ENCODE results near the gene MAGEB17.
"Not testable (repeated sequence)": the region's sequence is repeated elsewhere in the genome, so short reads cannot be mapped to it uniquely, and the experiment has no call there.

Gene MAGEB17, protein sequence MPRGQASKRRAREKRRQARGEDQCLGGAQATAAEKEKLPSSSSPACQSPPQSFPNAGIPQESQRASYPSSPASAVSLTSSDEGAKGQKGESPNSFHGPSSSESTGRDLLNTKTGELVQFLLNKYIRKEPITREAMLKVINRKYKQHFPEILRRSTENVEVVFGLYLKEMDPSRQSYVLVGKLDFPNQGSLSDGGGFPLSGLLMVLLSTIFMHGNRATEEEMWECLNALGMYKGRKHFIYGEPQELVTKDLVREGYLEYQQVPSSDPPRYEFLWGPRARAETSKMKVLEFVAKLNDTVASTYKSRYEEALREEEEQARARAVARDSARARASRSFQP

DNA sequence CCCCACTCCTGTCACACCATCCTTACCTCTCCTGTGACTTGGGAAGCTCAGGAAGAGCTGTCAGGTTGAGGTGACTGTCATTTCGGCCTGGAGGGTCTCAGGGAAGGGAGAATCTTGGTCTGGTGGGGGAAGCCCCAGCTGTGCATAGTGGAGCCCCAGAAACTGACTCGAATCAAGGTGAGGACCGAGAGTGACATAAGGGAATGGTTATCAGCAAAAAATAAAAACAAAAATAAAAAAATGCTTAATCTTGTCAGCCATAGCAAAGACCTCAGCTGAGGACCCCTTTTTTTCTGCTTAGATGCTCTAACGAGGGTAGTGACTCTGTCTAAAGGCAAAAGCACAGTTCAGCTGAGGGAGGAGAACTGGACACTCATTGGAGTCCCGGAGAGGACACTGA, at the start of gene MAGEB17:
Gene MAGEB17 (plus strand): TSS at position 301 of the 400 bp plus-strand sequence. CDS start 2,902 bp downstream, outside the sequence.
- DNase-seq = no peak

DNA sequence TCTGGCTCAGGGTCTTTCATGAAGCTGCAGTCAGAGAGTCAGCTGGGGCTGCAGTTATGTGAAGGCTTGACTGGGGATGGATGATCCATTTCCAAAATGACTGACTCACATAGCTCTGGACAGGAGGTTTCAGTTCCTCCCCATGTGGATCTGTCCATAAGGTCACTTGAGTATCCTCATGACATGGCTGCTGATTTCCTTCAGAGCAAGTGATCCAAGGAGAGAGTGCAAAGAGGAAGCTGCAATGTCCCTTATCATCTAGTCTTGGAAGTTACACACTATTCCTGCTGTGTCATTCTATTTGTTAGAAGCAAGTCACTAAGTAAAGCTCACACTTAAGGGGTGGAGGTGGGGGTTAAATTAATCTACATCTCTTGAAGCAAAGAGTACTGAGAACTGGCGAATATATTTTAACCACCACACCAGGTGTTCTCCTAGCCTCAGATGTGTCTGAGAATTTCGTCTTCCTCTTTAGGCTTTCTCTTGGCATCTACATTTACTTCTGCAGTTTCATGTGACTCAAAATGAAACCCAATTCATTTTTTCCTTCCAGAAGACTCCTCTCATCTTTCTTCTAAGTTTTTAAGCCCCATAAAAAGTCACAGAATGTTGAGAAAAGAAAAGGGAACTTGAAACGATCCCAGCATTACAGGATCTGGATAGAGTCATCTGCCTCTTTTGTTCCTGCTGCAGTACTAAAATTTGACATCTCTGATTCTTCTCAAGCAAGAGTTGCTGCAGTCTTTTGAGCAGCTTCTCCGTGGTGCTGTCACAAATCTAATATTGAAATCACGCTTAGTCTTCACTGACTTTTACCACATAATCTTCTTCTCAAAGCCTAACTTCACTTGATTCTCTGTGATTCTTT, 47.7 kb upstream of the MAGEB17 start:
- no peak for DNase-seq

DNA sequence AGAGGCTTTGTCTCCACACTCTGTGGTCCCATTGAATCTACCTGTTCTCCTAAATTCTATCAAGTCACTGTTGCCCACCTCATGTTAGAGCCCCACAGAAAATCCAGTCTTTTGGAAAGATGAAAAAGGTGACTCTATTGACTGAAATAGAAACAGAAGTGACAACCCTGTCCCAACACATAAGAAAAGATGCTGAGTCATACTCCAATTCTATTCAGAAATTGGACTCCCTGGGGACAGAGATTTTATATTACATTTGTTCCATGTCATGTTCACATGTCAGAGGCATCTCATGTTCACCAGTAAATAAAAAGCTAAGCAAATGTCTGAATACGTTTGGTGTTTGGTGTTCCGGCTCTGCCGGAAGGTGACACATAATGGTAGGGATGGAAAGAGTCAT, 46.9 kb upstream of the MAGEB17 start:
- DNase-seq = no peak

DNA sequence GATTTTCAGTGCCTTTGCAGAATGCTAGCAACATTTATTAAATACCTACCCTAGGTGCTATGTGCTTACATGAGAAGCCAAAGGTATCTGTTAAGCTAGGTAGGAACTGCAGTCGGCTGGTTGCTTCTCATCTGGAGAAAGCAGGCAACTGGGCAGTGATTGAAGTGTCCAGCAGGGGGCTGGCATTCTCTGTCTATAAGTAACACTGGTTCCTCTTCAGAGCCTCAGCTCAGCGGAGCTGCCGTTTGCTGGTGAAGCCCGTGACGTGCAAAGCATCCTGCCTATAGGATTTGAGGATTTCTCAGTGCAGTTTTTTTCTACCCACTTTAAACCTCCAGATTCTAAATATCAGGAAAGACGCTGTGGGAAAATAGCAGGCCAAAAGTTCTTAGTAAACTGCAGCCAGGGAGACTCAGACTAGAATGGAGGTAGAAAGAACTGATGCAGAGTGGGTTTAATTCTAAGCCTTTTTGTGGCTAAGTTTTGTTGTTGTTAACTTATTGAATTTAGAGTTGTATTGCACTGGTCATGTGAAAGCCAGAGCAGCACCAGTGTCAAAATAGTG, 44.0 kb upstream of the MAGEB17 start, which contains the start of gene GRPR:
Gene GRPR (plus strand): TSS at position 344 of the 565 bp plus-strand sequence. CDS start 389 bp downstream, outside the sequence.
- peak; percentile 75 for DNase-seq

DNA sequence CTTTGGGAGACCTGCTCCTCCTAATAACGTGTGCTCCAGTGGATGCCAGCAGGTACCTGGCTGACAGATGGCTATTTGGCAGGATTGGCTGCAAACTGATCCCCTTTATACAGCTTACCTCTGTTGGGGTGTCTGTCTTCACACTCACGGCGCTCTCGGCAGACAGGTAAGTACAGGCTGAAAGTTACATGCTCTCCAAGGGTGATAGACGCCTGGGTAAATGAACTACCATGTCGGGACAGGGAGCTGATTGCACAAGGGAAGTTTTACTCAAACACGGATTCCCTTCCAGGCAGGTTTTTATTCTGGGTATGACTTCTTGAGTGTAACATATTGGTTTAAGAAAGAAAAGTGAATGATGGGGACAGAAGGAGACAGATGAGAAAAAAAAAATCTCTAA, 43.1 kb upstream of the MAGEB17 start:
- no peak for DNase-seq

DNA sequence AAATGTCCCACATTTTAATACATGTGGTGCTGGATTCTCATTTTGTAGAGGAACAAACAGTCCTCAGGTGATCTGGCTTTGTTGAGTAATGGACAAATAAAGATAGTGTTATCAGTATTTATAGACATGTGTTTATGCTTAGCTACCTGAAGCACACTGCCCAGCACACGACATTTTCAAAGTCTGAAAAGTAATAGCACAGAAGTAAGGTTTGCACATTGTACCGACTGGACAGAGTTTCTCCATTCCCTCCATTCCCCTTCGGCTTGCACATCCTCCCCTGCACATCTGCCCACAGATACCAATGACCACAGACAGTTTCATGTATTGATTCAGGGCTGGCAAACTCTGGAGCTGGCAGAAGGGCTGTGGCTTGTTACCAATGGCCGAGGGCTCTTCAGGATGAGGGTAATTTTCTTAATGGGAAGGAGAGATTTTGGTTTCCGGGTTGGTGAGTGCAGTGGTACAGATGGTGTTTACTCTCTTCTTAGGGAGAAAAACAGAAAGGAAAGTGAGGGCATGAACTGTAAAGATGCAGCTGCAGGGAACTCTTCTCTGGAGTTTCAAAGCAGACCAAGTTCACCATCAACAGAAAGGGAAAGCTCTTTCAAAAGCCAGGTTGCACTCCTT, 41.6 kb upstream of the MAGEB17 start:
- DNase-seq = no peak

DNA sequence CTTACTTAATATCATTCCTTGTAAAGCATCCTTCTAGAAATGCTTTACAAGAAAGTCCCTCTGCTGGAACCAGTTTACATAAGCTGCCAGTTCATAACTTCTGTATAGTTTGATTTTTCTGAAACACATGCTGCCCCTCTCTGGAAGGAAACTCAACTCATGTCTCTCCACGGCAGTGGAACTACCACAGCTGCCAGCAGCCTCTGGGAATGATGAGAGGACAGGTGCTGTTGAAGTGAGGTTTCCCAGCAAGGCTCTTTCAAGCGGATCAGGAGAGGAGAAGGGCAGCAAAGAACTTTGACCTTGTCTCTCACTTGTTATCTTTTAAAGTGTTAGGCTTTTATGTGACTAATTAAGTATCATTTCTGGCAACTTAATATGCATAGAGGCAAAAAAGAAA, 36.6 kb upstream of the MAGEB17 start:
- no peak for DNase-seq

DNA sequence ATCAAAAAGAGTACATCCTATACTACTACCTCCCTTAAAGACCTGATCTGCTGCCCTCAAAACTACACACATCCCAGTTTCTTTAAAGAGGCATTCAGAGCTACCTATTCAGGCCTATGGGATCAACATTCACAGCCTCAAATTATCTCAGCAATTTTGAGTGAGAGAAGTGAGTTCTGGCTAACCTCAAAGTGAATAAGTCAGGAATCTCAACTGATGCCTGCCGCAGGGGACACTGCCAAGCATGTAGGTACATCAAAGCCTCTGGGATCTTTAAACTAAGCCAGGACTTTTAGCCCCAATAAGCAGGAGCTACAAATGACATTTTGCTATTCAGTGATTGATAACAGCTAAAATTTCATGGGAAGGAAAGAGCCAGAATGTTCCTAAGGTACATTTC, 32.3 kb upstream of the MAGEB17 start:
- DNase-seq = no peak

DNA sequence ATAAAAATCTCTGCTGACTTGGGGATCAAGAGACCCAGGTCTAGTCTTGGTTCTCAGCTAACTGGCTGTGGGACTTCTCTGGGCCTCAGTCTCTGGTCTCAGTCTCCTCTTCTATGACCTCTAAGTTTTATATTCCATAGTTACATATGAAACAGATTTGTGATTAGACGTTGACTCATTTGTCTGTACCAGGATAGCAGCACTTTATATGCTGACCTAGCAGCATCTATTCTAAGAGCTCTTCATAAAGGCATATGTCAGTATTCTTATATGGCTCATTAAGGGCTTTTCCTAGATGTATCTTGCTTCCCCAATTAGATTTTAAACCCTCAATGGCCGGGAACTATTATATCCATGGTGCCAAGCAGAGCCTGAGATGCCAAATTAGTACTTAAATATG, 31.2 kb upstream of the MAGEB17 start:
- no peak for DNase-seq

DNA sequence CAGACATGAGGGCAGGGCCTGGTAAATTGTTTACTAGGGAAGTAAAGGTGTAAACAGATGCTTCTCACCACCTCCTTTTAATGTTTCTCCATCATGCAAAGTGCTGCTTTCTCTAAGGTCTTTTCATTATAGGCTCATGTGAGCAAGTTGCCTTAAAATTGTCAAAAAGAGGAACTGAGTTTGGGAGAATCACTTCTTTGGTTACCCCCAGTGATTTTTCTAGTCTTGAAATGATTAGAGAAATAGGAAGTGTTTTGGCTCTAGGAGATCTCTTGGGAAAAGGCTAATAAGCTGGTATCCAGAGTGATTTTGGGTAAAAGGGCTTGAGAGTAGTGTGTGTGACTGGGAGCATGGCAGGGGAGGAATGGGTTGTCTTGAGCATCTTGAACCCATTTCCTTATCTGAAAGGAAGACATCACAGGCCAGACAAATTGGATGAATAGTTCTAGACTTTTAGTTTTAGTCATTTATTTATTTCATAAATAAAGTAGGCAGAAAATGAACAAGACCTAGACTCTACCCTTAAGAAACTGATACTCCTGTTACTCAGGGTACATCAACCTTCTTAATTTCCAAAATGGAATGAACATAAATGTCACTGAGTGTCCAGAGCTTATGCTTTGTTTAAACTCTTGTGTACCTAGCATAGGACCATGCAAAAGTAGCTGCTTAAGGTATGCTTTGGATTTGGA, 29.7 kb upstream of the MAGEB17 start:
- no peak for DNase-seq

DNA sequence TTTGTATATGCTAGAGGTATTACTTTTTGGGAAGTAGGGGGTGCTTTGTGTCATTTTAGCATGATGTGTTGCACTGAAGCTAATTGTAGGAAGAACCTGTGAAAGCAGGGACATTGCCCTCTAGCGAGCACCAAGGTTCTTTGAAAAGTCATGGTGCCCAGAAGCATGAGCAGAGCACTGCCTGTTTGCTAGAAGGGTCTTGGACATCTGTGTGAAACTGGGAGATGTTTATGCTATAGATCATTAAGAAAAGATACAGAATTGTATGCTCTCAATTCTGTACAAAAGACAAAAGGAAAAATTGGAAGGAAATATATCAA, 29.2 kb upstream of the MAGEB17 start:
- no peak for DNase-seq

DNA sequence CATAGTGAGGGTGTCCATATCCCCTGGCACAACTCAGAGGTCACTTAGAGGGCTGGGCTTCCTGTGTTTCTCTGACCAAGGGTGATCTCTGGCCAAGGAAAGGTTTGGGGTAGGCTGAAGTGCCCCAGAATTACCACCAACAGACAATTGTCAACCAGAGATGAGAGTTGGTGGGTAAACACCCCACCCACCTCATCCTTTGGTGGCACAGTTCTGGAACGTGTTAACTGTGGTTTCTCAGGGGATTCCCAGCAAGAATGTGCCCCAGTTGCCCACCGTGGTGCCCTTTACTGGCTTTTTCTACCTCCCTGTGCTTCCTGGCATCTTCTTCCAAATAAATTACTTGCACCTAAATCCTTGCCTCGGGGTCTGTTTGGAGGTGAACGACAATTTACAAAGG, 26.8 kb upstream of the MAGEB17 start:
- DNase-seq = no peak

DNA sequence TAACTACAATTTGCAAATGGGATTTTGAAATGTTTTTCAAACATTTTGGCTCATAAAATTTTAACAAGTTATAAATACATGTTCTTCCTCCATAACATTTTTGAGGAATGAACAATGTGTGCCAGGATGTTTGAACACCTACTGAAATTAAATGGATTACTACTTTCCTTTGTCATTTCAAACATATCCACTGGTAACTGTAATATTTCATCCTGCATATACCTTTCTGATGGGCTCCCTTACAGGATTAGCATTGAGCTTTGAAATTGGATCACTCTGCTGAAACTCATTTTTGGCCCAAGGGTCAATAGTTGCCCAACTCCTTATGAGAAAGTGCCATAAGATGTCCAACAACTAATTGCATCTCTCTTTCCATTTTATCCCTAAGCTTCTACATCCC, 26.3 kb upstream of the MAGEB17 start:
- DNase-seq = no peak

DNA sequence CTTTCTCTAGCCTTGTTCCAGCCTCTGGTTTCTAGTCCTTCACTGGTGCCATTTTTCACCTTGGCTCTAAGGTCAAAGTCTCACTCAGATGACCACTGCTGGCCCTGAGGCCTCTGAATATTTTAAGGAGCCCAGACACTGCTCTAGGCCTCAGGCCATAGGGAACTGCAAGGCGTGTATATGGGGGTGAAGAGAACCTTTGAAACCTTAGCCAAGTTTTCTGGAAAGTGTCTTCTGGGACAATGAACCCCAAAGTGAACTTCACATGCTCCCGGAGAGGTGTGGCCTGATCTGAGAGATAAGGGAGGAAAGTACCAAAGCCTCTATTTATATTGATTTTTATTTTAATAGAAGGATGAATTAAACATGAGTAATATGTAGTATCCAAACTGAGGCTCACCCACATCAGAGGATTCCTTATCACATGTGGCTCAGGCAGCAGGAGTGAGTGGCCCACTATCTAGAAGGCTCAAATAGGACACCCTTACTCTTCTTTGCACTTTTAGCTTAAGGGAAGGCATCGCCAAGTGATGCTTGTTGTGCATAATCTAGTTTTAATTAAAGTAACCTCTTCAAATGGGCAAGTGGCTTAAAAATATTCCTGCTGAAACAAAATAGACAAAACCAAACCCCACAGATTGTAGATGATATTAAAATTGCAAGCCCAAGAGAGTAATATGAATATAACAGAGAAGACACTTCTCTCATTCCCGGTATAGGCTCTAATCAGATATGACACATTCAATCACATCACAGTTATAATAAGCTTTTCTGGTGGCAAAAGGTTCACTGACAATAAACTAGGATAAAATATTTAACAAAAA, 25.6 kb upstream of the MAGEB17 start:
- no peak for DNase-seq

DNA sequence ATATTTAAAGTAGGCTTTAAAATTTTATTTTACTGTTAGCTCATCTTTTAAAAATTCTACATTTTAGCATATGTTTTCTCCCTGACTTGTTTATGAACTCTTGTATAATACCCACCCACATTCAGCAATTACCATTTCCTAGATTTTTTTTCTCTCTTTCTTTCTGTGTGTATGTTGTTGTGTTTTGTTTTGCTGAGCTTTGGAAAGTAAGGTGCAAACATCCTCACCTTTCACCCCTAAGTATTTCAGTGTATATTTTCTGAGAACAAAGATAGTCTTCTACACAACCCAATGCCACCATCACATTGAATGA, 25.1 kb upstream of the MAGEB17 start:
- DNase-seq = no peak

DNA sequence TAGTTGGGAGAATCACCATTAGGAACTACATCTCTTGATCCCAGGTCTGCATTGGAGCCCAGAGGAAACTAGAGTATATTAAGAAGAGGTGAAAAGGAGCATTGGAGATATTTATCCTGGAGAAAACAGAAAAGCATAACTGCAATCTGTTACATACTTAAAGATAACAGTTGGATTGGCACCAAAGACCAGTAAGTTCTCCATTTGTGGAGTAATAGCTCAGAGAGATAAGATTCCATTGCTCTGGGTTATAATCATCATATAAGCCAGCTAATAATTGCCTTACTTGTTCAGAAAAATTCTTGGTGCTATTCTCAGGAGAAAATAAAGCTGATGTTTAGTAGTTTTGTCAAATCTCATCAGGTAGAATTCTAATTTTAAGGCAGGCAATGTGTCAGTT, 23.3 kb upstream of the MAGEB17 start:
- no peak for DNase-seq

DNA sequence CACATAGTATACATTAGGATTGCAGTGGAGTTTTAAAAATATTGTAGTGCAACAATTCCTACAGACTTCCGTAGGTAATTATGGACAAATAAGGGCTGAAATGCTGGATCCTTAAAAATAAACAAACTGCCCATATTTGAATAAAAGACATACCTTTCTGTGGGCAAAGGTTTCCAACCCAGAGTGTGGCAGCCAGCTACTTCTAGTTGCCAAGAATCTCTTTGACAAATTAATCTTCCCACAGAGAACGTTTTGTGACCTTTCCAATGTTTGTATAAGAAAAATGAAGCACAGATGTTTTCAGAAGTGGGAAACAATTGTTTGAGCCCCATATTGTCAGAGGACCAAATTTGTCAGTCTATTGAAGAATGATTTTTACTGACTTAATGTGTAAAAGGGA, 22.9 kb upstream of the MAGEB17 start:
- no peak for DNase-seq

DNA sequence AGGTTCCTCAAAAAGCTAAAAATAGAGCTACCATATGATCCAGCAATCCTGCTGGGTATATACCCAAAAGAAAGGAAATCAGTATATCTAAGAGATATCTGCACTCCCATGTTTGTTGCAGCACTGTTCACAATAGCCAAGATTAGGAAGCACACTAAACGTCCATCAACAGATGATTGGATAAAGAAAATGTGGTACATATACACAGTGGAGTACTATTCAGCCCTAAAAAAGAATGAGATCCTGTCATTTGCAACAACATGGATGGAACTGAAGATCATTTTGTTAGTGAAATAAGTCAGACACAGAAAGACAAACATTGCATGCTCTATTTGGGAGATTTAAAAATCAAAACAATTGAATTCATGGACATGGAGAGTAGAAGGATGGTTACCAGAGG, 22.2 kb upstream of the MAGEB17 start:
- not testable (repeated sequence) for DNase-seq

DNA sequence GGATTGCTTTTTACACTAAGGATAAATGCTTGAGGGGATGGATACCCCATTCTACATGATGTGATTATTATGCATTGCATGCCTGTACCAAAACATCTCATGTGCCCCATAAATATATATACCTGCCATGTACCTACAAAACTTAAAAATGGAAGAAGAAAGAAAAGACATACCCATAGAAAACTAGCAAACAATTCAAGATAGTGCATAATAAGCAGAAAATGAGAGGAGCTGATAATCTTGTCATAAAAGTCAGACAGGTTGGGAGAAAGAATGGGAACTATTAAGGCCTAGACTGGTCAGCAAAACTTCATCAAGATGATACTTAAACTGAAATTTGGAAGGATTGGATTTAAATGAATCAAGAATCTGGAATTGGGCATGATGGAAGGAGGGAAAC, 21.6 kb upstream of the MAGEB17 start:
- DNase-seq = no peak

DNA sequence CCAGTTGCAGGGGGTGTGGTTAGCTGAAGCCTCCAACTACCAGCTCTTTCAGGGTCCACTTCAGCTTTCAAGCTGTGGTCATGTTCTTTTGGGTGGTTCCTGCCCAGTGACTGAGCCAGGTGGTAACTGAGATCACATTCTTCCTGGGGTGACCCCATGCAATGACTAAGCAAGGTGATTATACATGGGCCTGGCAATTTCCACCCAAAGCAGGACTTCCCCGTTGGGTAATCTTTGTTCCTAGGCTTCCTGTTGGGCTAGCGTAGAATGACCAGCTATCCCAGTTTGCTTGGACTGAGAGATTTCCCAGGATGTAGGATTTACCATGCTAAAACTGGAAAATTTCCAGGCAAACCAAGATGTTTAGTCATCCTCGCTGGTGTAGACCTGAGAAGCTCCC, 18.4 kb upstream of the MAGEB17 start:
- no peak for DNase-seq

DNA sequence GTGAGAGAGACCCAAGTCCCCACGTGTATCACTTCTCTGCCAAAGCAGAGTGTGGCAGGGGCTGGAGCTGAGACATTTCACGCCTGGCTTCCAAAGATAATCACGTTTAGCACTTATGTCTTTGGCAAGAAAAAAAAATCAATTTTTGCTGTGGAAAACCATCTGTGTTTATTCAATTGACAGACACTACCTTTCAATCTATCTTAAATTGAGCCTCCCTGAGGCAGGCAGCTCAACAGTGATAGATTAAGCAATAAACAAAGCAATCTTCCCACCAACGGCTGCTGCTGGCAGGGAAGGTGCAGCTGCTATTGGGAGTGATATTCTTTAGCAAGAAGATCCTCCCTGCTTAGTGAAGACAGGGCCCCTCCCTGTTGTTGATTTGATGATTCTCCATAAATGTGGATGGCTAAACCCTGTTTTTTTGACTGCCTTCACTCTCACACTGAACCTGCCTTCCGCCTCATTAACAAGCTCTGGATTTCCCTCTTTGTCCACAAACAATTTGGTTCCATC, 11.6 kb upstream of the MAGEB17 start:
- DNase-seq = no peak
